ENCODE results near the gene MYLK. TPM values are rescaled to one million over a fixed set of nuclear protein-coding genes. Genes with fewer than 3 reads are reported as not detected.

The MYLK gene
- total RNA-seq, 4 donors from 2014 or later, result 10.7 to 320 (median 42.0) TPM

- Histone ChIP-seq H3K27me3 (no peaks in the 10 kb centered on the region), H3K4me1 (peaks cover 7 to 52% (median 22%) of the 10 kb centered on the region in 3 donors), H3K36me3 (peaks cover 0 to 45% (median 0%) of the 10 kb centered on the region in 3 donors), H3K9me3 (no peaks in the 10 kb centered on the region), H3K27ac (peak overlapping the region in 3 of 4 donors; percentile 19 to 75 (median 33)), H3K4me3 (no peak overlapping the region)
- intact Hi-C loops (cut with DNase I), result no loop called here
- no peak for DNase-seq
- WGBS, 2 donors, result 88 to 91% methylated on average over 15 to 17 of the region's 22 CpGs
- TF ChIP-seq CTCF (IDR thresholded peaks at IDR 0.05) (no peak), POLR2A (IDR thresholded peaks at IDR 0.05) (no peak)
Observed at GRCh38 chr3:123628996-123629746, 255.0 kb downstream of the MYLK start.

DNA sequence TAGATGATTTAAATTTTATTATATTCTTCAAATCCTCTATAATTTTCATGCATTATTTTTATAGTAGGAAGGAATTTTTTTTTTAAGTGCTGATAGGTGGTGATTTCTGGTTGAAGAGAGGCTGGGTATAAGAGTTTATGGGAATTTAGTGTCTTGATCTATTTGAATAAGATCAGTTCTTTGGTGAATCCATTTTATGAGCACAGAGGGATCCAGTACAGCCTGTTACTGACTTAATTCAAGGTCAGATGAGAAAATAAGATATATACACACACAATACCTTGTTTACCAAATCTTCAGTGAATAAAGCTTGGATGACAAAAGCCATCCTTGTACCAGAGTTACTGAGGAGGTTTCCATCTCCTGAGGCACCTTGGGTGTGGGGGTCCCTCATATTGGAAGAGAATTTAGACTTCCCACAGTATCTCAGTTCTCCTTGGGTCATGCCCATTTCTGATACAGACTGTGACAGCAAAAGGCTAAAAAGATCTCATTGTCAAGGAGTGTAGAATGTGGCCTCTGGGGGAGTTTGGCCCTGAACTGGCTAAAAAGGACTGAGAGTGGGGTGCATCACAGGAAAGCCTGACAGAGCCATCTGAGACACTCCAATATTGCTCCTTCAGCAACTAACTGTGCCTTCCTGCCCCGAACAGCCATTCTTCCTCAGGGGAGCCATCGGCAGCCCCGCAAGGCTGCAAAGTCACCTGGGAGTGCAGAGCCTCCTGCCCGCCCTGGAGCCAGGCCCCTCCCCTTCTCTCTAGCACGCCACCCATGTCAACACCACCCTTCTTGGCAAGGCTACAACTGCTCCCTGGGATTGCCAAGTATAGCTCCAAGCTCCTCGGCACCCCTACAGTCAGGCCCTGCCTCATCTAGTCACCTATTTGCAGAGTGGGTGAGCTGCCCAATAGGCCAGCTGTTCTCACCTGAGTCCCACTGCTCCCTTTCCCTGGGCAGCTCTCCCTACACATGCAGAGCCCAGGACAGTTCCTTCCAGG, 256.2 kb downstream of the MYLK start:
- DNase-seq, result no peak
- TF ChIP-seq CTCF (IDR thresholded peaks at IDR 0.05), result no peak
- TF ChIP-seq POLR2A (IDR thresholded peaks at IDR 0.05), result no peak

DNA sequence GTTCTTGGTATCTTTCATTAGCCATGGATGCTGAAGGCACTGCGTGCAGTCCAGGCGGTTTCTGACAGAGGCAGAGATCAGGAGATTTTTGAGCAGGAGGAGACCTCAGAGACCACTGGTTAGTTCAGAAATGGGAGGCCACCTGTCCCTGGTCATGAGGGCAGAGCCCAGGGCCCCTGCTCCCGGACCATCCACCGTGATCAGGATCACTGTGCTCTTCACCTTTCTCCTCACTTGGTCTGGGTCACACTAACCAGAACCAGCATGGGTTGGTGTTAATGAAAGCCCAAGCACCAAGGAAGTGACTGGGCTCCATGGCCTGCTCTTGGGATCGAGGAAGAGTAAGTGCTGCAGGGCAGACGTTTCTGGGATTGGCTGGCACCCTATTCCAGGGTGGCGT, 257.3 kb downstream of the MYLK start:
- H3K27ac ChIP-seq, result peak overlapping the region in 2 of 4 donors; percentile 28 to 75
- DNase-seq, result no peak
- TF ChIP-seq CTCF (IDR thresholded peaks at IDR 0.05), result no peak
- no peak for TF ChIP-seq POLR2A (IDR thresholded peaks at IDR 0.05)
- peaks cover 13 to 52% (median 16%) of the 10 kb centered on the region in 3 donors for H3K4me1 ChIP-seq
- H3K4me3 ChIP-seq, result no peak overlapping the region
- no peaks in the 10 kb centered on the region for H3K9me3 ChIP-seq
- 87% methylated on average over 4 of the region's 7 CpGs; no CpG with 5 or more reads in 1 of the 2 donors for WGBS, 2 donors
- intact Hi-C loops (cut with DNase I), result no loop called here
- H3K36me3 ChIP-seq, result peaks cover 0 to 46% (median 0%) of the 10 kb centered on the region in 3 donors
- H3K27me3 ChIP-seq, result no peaks in the 10 kb centered on the region

More for the DNA sequence above, 256.2 kb downstream of the MYLK start:
- peaks cover 0 to 46% (median 0%) of the 10 kb centered on the region in 3 donors for H3K36me3 ChIP-seq
- 33 to 79% methylated on average over 1 to 3 of the region's 6 CpGs for WGBS, 2 donors
- H3K27me3 ChIP-seq, result no peaks in the 10 kb centered on the region
- H3K9me3 ChIP-seq, result no peaks in the 10 kb centered on the region
- peak overlapping the region in 3 of 4 donors; percentile 19 to 75 (median 33) for H3K27ac ChIP-seq
- intact Hi-C loops (cut with DNase I), result no loop called here
- H3K4me3 ChIP-seq, result no peak overlapping the region
- H3K4me1 ChIP-seq, result peaks cover 17 to 52% (median 23%) of the 10 kb centered on the region in 3 donors

DNA sequence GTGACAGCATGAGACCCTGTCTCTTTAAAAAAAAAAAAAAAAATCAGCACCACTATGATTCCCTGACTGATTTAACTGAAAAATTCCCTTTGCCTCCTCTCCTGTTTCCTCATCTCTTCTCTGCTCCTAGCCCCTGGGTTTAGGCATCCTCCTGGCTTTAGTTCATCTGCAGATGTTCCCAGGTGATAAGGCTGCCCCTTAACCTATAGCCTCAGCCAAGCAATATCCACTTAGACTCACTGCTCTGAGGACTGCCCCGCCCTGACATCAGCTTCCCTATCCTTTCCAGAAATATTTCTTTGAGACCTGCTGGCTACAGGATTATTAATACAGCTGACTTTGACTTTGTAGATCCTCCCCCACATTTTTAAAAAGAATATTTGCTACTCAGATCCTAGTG, 259.8 kb downstream of the MYLK start:
- intact Hi-C loops (cut with DNase I), result no loop called here
- Histone ChIP-seq H3K4me3 (no peak overlapping the region), H3K9me3 (no peaks in the 10 kb centered on the region), H3K4me1 (peaks cover 13 to 70% (median 20%) of the 10 kb centered on the region in 3 donors), H3K27me3 (no peaks in the 10 kb centered on the region), H3K36me3 (peaks cover 0 to 39% (median 0%) of the 10 kb centered on the region in 3 donors), H3K27ac (peak overlapping the region in 3 of 4 donors; percentile 6 to 27 (median 25))
- WGBS, 2 donors, result 79 to 81% methylated on average over 1 of the region's 1 CpG
- no peak for DNase-seq
- TF ChIP-seq CTCF (IDR thresholded peaks at IDR 0.05) (no peak), POLR2A (IDR thresholded peaks at IDR 0.05) (no peak)
